NCI-H1694 (cell line): ENCODE measurements around the gene KIAA1328.

Source experiments
- DNase-seq: peaks from one replicate; lab custom pipeline; 2025; lab: John Stamatoyannopoulos, UW

KIAA1328 gene

DNA sequence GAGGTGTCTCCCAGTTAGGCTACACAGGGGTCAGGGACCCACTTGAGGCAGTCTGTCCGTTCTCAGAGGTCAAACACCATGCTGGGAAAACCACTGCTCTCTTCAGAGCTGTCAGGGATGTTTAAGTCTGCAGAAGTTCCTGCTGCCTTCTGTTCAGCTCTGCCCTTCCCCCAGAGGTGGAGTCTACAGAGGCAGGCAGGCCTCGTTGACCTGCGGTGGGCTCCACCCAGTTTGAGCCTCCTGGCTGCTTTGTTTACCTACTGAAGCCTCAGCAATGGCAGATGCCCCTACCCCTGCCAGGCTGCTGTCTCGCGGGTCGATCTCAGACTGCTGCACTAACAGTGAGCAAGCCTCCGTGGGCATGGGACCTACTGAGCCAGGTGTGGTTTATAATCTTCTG lies 390.3 kb downstream of the KIAA1328 start:
- no peak for DNase-seq

DNA sequence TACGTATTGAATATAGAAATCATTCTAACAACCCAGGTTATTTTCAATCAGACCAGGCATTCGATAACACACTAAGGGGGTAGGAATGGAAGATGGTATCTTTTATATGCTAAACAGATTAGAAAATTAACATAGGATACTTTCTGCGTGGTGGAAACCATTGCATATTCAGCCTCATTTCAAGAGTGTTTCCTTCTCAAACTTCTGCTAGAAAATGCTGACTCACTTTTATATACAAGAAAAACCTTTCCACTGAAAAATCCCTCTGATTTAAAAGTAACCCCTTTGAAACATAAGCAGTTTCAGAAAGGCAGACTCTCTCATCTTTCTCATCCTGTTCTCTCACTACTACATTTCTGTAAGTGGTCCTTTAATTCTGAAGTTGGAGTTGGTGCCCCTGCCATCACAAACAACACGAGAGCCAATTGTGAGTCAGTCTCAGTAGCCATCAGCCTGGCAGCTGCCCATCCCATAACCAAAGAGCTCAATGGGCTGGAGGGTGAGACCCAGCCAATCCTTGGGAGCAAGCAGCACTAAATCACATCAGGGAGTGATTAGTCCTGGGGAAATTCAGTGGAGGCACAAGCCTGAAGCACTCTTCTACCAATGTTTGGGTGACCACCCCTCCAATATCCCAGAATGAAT lies 393.5 kb downstream of the KIAA1328 start:
- no peak for DNase-seq

DNA sequence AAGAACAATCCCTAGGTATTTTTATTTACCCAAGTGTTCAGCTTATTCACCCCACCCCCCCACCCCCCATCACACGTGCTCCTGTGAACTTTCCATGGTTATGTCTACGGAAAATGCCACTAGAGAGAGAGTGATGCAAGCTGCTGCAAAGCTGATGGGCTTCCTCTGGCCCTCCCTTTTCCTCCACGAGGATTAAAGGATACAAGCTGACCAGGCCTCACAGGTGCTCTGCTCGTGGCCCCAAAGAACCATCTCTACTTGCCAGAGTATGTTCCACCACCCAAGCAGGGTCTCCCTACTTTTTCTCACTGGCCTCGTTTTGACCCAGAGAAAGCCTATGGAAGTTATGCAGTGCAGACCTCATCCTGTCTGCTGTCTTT lies 394.1 kb downstream of the KIAA1328 start:
- no peak for DNase-seq

DNA sequence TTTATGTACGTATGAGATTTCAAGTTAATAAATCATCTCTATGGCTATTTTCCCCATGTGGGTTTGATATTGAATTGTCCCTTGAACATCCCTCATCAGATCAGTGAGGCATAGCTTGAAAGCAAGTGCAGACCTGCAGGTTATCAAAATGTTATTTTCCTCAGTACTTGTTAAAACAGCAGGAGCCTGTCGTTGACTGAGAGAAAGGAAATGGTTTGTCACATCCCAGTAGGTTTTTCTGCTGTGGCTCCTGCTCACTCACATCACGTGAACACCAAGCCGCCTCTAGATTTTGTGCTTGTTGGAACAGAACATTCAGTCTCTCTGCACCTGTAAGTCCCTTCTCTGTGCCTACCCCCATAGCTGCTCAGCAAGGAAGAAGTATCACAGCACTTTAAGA lies 396.4 kb downstream of the KIAA1328 start:
- no peak for DNase-seq

DNA sequence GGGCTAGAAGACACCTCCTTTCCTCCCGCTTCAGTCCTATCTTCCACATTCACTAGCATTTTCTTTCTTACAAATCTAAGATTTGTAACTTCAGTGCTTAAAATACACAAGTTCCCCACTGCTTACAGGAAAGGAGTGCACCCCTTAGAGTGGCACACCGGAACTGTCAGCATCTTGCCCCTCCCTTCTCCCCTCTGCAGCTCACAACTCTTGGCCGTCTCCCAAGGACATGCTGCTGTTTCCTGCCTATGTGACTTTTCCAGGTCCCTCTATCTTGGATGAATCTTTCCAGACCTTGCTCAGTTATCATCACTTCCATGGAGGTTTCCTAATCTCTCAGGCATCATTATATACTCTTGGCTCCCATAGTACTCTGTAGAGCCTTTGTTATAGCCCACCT lies 401.8 kb downstream of the KIAA1328 start:
- DNase-seq, result no peak

DNA sequence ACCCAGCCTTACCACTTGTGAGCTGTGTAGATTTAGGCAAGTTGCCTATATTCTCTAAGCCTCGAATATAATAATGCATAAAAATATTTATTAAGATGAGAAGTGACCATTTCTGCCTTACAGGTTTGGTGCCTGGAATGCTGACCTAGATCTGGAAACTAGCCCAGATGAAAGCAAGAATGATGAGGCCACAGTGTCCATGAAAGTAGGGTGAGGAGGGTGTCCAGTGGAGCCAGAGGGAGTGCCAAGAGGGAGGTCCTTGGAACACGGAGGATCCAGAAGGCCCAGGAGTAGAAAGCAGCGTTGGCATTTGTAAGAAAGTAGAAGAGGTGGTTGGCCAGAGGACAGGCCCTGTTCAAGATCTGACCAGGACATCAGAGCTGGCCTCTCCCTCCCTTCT lies 402.3 kb downstream of the KIAA1328 start:
- DNase-seq, result no peak

DNA sequence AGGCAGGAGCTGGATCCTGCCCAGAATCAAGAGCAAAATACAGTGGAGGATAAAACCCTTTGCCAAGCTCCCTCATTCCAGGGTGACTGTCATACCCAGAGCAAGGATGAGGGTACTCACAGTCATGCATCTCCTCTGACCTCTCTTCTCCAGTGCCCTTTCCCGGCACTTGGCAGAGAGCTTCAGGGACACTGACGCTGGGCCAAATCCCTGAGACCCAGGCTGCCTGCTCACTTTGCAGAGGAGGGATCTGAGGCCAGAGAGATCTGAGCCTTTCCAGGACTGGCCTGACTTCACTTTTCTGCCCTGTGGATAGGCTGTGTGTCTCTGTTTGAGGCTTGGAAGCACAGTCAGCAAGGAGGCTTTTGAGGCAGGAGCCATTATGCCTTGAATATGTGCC lies 406.7 kb downstream of the KIAA1328 start:
- DNase-seq, result no peak

DNA sequence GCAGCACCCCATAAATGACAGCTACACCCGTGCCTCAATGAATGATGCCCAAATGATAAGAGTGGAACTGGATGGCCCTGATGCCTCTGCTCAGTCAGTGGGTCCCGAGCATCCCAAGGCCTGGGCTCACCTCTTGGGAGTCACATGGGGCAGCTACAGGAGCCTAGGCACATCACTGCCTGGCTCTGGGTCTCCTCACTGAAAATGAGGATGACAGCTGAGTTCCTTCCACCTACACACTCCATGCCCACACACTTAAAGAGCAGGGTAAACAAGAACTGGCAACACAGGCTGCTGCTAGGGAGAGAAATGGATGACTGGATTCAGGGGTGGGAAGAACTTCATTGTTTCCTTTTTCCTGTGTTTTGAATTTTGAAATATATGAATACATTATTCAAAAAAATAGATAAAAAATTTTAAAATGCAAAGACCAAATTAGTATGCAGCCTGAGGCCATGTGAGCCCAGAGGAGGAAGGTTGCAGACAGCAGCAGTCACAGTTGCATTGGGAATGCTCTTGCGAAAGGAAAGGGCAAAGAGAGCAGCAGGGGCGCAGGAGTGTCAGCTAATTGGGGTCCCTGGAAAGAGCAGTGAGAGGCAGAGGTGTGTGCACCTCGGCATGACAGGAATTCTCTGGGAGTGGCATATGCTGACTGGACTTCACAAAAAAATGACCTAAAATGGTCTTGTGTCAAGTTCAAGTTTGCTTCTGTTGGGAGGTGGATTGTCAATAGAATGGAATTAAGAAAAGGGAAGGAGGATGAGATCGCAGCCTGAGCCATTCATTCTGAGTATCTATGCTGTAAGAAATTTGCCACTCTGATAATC lies 409.6 kb downstream of the KIAA1328 start:
- no peak for DNase-seq

DNA sequence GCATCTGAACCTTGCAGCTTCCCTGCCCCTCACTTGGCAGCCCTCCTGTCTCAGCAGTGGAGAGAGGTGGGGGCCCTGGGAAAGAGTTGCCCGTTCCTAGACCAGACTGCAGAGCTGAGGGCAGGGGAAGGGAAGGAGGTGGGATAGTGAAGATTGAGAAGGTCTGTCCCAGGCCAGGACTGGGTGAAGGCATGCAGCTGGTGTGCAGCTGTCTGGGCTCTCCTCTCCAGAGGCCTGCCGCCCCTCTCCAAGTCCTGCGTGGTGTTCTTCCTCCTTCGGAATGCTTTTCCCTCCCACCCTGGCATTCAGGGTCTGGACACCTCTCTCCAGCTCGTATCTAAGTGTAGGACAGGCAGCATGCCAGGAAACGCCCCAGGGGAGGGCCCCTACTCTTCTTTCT lies 413.2 kb downstream of the KIAA1328 start:
- DNase-seq, result no peak

DNA sequence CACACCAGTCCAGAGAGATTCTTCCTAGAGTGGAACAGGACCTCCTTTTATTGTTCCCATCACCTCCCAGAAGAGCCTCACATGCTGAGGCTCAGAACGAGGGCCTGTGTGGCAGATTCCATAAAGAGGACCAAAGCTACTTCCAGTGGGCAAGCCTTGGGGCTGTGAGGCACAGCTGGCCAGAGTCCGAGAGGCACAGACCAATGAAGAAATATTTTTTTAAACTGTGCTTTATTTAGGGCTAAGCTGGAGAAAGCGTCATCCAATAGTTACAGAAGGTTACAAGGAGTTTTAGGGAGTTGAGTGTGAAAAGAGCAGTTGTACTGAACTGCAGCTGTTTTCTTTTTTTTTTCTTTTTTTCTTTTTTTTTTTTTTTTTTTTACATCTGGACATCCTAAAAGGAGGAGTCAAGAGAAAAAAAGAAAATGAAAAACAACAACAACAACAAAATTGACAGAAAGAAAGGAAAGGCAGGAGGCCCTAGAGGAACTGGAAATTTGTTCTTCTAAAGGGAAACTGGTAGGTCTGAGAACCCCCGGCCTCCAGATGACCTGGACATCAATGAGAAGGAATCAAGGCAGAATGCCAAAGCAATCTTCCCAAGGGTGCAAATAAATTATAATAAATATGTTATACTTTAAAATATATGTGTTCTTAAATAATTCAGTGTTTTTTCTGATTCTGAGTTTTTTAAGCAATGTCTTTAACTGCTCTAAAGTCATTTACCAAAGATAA lies 414.1 kb downstream of the KIAA1328 start:
- no peak for DNase-seq

DNA sequence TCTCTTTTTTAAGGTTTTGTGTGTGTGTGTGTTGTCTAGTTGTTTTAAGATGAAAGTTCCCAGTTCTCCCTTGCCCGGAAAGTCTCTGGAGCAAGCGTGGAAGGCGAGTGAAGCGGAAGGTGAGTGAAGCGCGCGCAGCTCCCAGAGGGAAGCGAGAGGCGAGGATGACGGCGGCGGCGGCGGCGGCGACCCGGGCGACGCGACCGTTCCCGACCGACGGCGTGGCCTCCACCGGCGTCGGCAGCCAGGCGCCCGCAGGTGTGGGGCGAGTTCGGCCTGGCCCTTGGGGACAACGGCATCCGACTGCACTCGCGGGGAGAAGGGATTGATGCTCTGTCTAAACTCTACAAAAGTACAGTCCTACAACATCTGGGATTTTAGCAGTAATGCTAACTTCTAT lies 414.8 kb downstream of the KIAA1328 start:
- DNase-seq, result no peak

DNA sequence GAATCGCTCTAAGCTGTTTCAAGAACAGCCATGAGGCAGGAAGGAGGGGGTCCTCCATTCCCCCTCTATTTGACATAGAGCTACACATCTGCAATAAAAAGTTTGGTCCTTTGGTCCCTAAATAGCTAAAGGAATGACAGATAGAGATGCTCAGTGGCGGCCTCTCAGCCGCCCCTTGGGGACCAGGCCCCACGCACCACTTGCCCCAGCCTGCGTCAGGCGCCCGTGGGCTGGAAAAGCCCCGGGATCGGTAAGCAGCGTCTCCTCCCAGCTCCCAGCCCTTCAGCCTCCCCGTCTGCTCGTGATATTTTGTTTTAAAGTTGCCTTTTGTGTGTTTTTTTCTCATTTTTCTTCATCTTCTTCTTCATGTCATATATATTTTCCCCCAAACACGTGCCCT lies 415.7 kb downstream of the KIAA1328 start:
- DNase-seq, result no peak

DNA sequence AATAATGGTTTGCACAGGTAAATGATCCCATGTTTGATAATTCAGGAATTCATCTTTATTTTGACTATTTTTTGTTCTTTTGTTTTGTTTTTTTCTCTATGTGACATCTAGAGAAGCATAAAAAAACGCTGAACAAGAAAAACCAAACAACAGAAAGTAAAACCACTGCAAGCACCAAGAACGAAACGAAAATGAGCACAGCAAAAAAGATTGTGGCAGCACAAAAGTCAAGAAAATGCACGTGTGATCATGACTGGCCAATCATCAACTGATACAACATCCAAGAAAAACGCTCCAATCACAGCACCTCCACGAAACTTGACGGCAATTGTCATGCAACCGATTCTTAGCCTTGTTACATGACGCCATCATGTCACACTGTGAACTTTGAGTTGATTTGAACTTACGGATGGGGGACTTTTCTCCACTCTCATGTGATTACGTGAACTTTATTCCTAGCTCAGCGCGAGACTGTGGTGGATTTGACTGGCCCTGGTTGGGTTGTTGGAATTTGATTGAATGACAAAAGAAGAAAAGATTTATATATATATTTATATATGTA lies 417.9 kb downstream of the KIAA1328 start:
- no peak for DNase-seq

DNA sequence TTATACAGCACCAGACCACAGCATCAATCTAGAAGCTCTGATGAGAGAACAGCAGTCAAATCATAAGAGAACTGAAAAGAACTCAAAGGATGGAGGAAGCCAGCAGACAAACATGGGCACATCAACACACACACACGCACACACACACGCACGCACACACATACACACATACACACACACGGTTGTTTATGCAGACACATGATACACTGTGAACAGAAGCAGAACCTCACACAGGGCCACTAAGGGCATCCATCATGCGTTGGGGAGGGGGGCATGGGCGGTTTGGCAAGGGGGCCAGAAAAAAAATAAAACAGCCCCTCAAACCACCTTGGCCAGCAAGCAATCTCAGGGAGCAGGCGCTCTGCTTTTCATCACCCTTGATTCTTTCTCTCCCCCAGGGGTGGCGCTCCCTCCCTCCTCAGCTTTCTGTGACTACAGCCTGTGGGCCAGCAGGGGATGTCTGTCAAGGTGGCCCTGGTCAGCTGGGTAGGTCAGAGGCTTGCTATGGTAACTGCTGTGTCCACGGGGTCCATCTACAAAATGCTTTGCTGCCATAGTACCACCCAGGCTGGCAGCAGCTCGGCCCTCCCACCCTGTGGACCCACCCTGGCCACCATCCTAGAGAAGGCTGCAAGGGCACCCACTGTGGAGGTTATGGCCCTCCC lies 418.7 kb downstream of the KIAA1328 start:
- DNase-seq, result no peak

DNA sequence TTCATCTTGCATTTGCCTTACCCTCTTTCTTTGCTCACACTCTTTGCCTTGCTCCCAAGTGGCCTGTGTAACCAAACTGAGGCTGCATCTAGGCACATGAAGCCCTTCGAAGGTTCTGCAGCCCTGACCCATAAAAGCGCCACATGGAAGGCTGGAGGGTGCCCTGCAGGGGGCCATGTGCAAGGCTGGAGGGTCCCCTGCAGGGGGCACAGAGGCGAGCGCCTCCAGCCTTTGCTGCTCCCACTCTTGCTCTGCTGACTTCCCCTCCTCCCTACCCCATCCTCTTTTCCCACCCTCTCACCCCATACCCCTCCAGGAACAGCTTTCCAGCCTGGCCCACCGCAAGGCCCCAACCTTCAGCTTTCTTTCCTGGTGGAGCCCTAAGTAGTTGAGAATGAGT lies 419.4 kb downstream of the KIAA1328 start:
- no peak for DNase-seq

DNA sequence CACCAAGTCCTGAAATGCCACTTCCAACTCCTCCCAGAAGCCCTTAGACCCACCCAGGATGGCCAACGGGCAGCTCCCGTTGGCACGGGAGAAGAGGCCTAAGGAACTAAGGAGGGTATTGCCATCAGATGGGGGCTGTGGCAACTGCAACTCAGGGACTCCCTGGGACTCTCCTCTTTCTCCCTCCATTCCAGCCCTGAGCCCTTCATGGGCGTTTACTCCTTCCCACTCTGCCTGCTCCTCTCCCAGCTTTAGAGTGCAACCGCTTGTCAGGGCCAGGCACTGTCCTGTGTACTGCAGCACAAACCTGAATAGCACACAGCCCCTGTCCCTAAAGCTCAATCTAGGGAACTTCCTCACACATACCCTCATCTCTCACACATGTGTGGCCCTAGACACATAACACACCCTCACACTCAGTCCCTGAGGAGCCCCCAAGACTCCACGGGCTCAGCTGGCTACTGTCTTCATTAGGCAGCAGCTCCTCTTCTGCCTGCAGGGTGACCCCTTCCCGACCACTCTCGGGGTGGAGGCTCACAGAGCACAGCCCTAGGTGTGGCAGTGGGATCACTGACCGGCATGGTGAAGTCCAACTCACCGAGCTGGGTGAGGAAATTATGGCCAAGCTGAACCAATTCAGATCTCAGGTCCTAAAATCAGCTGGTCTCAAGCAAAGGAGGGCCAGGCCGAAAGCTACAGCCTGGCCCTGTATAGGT lies 420.4 kb downstream of the KIAA1328 start:
- no peak for DNase-seq

DNA sequence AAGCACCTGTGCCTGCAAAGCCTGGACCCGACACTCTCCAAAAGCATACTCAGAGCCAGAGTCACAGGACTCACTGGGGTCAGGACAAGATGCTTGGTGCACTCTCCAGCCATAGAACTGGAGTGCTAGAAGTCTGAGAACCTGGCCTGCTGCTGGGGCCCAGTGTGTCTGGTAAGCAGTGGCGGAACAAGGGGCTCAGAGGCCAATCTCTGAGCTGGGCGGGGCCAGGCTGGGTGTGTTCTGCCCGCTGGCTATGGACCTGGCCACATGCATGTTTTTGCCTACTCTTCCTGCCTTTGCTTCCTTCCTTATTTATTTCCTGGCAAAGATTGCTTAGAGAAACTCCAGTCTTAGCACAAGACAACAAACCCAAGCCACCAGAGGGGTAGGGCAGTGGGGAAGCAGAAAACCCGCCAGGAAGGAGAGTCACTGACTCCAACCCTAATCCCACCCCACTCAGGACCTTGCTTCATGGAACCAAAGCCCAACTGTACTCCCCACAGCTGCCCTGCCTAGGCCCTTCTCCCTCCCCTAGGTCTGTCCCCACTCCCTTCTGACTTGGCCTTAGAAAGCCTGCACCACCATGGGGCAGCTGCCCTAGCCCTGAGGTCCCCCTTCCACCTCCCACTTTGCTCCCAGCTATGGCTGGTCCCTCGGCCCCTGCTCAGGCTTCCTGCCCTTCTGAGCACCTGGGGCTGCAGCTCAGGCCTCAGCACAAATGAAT lies 421.1 kb downstream of the KIAA1328 start:
- DNase-seq, result no peak

DNA sequence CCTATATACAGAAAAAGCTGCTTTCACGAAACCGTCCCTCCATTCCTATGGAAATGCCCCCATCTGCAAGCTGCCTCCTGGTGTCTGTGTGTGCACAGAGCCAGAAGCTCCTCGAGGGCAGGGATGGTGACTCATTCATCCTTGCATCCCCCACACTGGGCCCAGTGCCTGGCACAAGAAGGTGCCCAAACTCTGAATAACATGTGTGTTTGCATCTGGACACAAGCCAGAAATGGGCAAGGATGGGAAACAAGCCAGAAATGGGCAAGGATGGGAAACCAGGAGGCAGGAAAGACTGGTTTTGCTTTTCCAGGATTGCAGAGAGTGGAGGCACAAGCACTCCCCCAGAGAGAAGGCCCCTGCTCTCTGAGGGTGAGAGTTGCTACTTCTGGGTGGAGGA lies 422.8 kb downstream of the KIAA1328 start:
- no peak for DNase-seq

DNA sequence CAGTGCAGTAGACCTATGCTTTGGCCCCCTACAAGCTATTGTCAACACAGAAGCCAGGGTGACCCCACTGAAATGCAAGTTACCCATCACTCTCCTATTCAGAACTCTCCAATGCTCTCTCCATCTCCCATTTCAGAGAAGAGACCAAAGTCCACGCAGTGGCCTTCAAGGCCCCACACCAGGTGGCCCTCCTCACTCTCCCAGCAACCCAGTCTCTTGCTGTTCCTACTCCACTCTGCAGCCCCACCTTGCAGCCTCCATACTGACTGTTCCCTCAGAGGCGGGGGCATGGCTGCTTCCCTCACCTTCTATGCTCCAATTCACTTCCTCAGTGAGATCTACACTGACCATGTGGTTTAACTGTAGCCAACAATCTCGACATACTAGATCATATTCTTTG lies 423.4 kb downstream of the KIAA1328 start:
- no peak for DNase-seq

DNA sequence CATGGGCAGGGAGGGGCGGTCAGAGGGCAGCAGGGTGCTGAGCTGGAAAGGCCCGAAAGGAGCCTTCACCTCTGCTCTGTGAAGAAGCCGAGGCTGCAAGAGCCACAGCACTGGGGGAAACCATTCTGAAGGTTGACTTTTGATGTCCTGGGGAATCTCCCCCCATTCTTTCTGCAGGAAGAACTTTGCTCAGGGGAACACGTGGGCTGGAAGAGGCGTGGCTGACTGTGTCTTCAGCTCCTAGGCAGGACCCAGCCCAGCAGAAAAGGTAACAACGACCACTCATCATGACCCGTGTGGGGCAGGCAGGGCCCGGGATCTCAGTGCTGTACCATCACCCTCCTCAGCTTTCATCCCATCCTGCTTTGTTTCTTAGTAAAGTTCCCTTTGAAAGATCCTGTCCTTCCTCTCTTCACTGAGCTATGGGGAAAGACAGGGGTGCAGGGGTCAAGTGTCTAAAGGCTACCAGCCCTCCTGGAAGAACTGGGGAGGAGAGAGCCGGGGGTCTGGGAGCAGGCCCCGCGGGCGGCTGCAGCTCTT lies 424.0 kb downstream of the KIAA1328 start:
- DNase-seq, result no peak
